ENCODE data around the gene NUP188.

GRCh38 chr9:128927731-128928411, 19.6 kb upstream of the NUP188 start:
- TF ChIP-seq, protein P1, sequence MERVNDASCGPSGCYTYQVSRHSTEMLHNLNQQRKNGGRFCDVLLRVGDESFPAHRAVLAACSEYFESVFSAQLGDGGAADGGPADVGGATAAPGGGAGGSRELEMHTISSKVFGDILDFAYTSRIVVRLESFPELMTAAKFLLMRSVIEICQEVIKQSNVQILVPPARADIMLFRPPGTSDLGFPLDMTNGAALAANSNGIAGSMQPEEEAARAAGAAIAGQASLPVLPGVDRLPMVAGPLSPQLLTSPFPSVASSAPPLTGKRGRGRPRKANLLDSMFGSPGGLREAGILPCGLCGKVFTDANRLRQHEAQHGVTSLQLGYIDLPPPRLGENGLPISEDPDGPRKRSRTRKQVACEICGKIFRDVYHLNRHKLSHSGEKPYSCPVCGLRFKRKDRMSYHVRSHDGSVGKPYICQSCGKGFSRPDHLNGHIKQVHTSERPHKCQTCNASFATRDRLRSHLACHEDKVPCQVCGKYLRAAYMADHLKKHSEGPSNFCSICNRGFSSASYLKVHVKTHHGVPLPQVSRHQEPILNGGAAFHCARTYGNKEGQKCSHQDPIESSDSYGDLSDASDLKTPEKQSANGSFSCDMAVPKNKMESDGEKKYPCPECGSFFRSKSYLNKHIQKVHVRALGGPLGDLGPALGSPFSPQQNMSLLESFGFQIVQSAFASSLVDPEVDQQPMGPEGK (CRISPR knock-in tag; IDR thresholded peaks at IDR 0.05; ENCODE audit: borderline replicate concordance), result no peak
- TF ChIP-seq, protein P2, sequence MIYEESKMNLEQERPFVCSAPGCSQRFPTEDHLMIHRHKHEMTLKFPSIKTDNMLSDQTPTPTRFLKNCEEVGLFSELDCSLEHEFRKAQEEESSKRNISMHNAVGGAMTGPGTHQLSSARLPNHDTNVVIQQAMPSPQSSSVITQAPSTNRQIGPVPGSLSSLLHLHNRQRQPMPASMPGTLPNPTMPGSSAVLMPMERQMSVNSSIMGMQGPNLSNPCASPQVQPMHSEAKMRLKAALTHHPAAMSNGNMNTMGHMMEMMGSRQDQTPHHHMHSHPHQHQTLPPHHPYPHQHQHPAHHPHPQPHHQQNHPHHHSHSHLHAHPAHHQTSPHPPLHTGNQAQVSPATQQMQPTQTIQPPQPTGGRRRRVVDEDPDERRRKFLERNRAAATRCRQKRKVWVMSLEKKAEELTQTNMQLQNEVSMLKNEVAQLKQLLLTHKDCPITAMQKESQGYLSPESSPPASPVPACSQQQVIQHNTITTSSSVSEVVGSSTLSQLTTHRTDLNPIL (CRISPR knock-in tag; IDR thresholded peaks at IDR 0.05; ENCODE audit: low read depth), result no peak
- TF ChIP-seq TCF4 (CRISPR knock-in tag; IDR thresholded peaks at IDR 0.05; ENCODE audit: borderline replicate concordance), result no peak

All from SK-N-SH treated with all-trans-retinoic acid at 6 μM for 48 hours (cell line).